DMS53 treated with DMSO at 0.1 percent for 48 hours (cell line): ENCODE results near the gene ADAMTS15.
"Not testable (repeated sequence)": the region's sequence is repeated elsewhere in the genome, so short reads cannot be mapped to it uniquely, and the experiment has no call there.

Experiments used
- DNase-seq: peaks from one replicate; lab custom pipeline; 2025; ENCODE audit not compliant: unreplicated experiment; lab: John Stamatoyannopoulos, UW

The ADAMTS15 gene

DNA sequence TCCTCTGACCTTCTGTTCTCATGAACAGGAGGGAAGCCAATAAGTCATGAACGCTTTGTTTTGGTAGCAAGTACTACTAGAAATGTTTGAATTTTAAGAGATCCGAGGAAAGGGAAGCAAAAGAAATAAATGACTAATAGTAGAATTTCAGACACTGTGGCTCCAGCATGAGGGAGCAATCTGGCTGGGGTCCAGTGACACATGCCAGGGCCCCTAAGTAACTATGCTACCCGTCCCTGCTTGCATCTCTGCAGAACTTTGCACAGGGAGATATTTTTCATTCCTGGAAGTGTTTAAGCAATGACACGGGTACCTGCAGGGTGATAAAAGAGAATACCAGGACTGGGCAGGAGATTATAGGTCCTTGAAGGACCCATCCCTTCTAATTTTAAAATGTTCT lies 12.8 kb upstream of the ADAMTS15 start:
- no peak for DNase-seq

DNA sequence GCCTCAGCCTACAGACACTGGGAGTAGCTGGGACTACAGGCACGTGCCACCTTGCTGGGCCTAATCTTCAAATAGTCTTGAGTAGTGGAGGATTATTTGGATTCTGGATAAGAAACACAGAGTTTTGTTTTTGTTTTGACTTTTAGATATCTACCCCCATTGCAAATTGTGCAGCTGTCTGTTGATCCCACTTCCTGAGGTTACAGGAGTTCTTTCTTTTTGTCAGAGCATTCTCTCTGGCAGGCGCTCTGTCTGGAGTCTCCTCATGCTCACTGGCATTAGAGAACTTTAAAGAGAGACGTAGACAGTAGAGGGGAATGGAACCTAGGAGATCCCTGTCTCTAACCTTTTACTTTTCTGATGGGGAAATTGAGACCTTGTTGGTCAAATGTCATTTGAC lies 12.3 kb upstream of the ADAMTS15 start:
- no peak for DNase-seq

DNA sequence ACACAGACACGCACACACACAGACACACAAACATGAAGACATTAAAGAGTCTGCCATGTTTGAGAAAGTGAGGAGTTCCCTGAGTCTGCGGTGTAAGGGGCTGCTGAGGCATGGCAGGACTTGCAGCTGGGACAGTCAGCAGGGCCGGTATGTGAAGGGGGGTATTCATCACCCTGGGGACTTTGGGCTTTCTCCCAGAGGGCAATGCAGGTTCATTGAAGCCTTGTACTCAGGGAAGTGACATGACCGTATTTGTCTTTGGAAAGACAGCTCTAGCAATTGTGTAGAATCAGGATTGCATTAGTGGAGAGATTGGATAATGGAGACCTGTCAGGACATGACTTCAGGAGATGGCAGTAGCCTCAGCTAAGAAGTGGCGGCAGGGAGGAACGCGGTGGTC lies 10.6 kb upstream of the ADAMTS15 start:
- no peak for DNase-seq

DNA sequence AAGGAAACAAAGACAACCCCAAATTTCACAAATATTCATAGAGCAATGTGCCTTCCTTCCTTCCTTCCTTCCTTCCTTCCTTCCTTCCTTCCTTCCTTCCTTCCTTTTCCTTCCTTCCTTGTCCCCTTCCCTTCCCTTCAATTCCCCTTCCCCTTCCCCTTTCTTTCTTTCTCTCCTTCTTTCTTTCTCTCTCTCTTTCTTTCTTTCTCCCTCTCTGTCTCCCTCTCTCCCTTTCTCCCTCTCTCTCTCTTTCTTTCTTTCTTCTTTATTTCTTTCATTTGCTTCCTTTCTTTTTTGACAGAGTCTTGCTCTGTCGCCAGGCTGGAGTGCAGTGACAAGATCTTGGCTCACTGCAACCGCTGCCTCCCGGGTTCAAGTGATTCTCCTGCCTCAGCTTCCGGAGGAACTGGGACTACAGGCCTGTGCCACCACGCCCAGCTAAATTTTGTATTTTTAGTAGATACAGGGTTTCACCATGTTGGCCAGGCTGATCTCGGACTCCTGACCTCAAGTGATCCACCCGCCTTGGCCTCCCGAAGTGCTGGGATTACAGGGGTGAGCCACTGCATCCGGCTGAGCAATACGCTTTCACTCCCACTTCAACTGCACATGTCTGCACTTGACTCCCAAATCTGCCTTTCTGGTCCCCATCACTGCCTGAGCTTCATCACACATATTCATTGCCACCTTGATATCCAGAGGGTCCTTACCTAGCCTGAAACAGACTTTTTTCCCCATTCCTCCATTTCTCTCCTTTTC lies 9.9 kb upstream of the ADAMTS15 start:
- not testable (repeated sequence) for DNase-seq

DNA sequence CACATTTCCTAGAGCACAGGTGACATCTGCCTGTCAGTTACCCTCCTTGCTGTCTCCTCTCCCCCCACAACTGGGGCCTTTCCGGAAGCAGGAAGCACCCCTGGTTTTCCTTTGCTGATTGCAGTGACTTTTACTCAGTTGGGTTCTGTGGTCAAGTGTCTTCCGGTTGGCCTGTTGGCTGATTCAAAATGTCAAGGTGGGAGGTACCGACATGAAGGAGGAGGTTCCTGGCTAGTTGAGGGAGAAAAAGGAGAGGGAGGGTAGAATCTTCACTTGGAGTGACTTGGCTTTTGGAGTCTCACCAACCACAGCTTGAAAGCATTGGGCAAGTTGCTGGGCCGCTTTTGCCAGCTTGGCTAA lies 9.3 kb upstream of the ADAMTS15 start:
- no peak for DNase-seq

DNA sequence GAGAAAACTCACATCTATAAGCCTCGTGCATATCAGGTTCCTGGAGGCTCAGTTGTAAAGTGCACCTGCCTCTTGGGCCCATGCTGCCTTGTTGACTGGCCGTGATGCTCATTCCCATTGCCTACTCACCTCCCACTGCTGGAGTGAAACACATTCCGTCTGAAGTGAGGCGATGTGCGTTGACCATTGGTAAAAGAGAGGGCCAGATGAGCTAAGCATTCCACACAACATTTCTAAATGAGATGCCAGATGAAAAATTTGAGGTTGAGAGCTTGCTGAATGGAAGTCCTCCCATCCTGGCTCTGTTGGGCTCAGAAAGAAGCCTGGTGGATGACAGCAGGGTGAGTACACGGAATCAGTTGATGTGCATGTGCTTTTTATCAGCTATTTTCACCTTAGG lies 8.6 kb upstream of the ADAMTS15 start:
- no peak for DNase-seq

DNA sequence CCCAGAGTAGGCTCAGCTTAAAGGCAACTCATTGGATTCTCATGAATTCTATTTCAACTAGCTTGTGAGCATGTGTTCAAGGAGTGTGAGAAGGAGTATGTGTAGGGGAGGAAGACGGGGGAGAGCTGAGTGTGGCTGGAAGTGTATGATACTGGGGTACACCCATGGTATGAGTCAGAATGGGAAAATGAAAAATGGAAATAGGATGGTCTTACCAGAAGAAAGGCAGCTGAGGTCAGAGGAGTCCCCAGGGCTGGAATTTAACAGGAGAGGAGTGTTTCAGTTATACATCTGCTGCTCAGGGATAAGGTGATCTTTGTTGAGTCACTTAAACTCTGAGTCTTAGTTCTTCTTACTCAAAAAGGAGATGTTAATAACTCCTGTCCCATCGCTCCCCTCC lies 6.7 kb upstream of the ADAMTS15 start:
- no peak for DNase-seq

DNA sequence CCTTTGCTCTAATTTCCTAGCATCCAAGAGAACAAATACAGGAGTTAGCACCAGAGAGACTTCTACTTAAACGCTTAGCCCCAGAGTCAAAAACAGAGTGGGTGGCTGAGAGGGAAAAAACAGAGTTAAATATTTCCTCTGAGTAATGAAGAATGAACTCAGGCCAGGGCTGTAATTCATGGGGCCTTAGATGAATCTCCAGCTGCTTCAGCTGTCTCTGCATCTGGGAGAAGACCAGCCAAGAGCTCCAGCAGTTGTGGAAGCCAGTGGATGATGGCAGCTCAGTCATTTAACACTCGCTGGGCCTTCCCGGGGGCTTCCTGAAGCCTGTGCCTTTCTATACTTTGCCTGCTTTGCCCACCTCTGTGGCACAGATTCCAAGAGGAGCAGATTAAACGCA lies 5.7 kb upstream of the ADAMTS15 start:
- no peak for DNase-seq

DNA sequence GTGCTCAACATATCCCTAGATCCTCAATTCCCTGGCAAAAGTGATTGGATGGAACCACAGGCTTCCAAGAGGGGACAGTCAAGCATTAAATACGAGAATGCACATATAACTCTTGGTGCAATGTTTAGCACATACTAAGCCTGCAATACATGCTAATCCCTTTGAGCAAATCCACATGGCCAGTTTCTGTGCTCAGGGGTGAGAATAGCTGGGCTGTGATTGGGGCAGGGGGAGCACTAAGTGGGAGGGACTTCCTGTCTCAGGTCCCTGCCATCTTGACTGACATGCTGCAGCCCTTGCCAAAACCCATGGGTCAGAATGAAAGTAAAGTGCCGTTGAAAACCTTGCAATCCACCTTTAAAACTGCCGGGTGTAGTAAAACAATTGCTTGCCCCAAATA lies 2.7 kb upstream of the ADAMTS15 start:
- no peak for DNase-seq

DNA sequence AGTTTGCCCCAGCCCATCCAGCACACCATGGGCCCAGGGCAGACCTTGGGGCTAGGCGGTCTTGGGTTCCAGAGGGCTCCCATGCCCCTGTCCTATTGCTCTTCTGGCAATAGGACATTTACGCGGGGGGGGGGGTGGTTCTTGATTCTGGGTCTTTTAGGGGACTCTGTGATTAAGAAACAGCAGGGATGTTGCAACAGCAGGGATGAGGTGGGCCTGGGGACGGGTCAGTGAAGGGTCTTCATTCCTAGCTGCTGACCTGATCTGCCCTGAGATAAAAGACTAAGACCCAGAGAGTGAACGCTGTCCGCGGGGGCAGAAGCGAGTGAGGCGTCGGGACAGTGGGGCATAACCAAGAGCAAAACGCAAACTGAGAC lies 418 bp upstream of the ADAMTS15 start:
- DNase-seq, result no peak

DNA sequence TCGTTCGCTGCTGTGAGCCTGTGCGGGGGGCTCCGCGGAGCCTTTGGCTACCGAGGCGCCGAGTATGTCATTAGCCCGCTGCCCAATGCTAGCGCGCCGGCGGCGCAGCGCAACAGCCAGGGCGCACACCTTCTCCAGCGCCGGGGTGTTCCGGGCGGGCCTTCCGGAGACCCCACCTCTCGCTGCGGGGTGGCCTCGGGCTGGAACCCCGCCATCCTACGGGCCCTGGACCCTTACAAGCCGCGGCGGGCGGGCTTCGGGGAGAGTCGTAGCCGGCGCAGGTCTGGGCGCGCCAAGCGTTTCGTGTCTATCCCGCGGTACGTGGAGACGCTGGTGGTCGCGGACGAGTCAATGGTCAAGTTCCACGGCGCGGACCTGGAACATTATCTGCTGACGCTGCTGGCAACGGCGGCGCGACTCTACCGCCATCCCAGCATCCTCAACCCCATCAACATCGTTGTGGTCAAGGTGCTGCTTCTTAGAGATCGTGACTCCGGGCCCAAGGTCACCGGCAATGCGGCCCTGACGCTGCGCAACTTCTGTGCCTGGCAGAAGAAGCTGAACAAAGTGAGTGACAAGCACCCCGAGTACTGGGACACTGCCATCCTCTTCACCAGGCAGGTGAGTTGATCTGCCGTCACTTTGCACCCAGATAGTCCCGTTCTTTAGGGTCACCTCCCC lies 1.0 kb downstream of the ADAMTS15 start:
- no peak for DNase-seq

DNA sequence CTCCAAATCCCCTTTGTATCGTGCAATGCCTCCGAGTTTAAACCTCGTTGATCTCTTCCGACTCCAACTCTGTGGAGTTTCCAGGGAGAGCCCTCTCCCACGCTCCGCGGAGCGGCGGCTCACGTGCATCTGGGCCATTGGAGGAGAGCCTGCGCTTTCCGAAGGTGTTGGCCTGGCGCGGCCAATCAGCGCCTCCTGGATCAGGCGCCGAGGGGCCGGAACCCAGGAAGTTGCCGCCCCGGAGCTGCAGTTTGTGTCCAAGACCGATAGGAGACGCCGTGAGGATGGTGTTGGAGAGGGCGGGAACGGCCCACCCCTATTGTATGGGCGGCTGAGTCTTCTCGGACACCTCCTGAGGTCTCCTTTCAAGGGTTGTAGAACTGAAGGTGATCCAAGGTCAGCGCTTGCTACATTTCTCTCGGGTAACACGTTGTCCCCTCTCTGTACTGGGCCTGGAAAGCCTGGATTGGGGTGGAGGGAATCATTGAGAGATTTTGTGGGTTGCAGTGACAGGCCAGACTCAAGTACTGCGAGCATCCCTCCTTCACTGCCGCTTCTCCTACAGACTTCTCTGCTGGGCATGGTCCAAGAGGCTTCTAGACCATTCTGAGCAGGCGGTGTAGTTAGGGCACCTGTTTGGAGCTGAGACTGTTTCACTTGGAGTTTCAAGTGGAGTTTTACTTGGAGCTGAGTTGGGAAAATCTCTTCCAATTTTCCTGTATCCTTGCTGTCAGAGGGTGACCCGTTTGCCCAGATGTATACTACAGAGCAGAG lies 1.7 kb downstream of the ADAMTS15 start:
- DNase-seq, result no peak

DNA sequence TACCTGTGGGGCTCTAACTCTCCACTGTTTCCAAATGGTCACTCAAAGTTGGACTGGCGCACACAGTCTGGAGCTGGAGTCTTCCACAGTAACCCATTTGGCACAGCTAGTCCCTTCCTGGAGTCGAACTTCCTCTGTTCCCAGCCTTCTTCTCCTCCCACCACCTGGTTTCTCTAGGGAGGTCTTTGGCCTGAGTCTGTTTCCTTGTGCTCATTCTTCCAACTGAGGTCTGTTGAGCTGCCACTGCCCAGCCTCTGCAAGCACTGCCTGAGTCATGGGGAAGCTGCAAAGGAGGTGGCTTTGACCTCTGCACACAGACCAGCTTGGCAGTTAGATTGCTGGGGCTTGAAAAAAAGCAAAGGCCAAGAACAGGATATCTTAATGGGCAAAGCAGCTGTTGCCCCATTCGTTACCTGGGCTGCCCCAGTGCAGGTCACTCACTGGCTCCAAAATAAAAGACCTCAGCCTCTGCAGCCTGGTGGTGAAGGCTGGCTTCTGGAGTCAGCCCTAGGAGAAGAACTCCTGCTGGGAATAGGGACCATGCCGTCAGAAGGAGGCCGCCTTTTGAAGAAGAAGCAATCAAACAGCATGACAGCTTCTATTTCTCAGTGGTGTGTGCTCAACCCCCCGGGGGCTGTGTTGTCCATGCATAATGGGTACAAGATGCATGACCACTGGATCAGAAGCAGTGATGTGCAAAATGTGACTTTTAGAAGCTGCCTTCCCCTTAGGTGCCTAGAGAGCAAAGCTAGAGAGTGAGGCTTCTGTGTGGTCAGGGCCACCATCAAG lies 3.0 kb downstream of the ADAMTS15 start:
- no peak for DNase-seq

DNA sequence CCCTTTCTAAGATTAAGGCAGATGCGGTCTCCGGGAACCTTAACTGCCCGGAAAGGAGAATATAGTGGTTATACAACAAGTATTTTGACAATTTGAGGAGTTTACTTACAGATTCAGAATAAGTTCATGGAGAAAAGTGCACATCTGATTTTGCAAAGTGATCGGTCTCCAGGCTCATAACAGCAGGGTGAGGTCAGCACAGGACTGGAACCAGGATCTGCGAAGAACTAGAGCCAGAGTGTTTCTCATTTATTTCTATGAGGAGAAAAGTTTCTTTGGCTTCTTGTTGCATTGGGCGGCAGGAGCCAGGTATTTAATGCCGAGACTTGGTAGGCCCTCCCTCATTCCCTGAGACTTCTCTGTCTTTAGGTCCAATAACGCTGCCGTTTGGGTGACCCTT lies 3.7 kb downstream of the ADAMTS15 start:
- DNase-seq, result no peak

DNA sequence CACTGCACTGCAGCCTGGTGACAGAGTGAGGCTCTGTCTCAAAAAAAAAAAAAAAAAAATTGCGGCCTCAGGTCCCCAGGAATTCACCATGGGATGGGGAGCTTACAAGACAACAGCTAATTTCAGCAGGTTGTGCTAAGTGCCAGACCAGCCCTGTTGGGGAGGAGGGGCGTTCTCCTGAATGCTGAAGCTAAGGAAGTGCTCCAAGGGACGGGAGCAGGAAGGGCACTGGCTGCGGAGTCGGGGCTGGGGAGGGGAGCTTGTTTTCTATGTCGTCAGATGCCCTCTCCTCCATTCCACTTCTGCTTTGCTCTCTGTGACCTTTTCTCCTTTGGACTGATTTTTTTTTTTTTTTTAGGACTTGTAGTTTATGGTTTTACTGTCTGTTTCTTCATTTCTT lies 4.5 kb downstream of the ADAMTS15 start:
- no peak for DNase-seq

DNA sequence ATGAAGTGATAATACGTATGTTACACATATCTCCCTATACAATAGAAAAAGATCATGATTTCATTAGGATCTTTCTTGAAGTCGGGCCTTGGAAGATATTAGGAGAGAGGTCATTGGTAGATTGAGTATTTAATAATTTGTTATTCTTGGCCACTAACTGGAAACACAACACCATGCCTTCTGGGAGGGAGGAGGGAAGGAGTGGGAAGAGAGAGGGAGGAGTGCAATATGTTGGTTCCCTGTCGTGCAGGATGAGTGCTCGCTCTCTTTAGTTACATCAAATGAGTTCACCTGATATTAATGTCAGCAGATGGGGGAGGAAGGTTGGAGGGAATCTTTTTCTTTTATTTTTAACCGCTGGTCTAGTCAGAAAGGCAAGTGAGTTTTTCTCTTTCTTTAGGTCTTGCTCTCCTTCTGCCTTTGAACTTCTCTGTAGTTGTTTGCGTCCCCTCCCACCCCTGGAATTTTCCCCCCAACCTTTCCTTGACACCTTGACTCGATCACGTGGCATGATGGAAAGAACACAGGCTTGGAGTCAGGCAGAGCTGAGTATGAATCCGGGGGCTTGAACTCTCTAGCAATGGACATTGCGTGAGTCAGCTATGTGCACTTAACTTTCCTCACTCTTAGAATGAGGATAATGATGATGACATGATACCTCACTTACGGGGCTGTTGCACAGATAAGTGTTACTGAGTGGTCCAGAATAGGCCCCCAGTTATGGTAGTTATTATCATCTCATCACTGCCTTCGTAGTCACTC lies 6.2 kb downstream of the ADAMTS15 start:
- DNase-seq, result no peak

DNA sequence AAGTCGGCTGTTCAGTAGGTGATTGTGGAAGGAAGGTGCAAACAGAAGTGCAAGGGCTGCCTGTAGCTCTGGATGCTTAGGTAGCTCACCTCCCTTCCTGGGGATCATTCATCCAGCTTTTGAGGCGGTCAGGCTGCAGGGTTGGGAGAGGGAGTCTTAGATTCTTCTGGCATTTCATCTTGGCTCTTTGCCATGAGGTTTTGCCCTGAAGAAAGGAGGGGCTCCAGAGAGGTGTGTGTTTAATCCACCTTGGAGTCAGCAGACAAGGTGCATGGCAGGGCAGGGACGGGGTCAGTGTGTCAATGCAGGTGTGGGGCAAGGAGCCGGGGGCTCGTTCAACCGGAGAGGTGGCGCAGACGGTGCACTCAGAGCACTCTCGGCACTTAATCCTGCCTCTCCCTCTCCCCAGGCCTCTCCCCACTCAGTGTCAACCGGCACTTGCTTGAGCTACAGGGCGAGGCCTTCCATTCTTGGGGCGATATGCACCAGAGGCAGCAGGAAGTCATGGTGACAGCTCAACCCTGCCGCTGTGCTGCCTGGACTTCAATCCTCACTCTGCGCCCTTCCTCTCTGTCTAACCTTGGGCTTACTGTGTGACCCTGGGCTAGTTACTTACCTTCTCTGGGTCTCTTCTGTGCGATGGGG lies 7.2 kb downstream of the ADAMTS15 start:
- no peak for DNase-seq

DNA sequence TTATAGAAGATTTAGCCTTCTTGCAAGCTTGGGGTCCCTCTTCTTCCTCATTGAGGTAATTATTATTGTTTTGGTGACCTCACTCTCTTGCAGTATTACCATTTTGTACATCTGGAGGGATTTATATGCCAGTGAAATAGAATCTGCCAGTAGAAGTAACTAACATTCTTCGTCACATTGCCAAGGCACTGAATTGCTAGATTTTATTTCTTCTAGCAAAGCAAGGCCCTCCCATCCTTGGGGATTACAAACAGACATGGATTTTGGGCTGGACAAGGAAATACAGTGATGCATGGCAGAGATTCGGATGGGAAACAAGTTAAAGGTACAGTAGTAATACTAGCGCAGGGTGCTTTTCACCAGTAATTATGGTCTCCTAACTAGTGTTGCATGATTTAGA lies 7.8 kb downstream of the ADAMTS15 start:
- no peak for DNase-seq

DNA sequence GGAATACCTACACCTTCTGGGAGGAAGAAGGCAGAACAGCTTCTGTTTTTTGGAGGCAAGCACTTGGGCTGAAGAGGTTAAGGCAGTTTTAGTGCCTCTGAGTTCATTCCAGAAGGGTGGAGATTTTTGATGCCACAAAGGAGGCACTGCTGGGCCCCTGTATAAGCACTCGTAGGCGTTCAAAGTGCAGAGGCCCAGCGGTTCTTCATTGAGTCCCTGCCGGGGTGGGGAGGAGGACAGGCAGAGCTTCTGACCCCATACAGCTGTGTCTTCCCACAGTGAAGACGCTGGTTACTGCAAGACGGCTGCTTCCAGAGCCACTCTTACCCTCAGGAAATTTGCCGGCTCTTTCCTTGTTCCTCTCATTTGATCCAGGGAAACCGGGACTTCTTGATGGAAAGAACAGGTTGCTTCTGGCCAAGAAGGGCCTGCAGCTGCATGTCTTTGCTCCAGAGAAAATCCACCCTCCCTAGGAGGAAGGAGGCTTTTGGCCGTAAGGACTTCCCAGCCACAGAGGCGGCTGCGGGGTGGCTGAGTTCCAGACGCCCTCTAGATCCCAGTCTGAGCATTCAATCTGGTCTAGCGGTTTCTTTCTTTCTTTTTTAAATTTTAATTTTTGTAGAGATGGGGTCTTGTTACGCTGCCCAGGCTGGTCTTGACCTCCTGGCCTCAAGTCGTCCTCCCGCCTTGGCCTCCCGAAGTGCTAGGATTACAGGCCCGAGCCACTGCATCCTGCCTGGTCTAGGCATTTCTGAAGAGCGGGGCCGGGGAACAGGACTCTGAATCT lies 9.4 kb downstream of the ADAMTS15 start:
- no peak for DNase-seq

DNA sequence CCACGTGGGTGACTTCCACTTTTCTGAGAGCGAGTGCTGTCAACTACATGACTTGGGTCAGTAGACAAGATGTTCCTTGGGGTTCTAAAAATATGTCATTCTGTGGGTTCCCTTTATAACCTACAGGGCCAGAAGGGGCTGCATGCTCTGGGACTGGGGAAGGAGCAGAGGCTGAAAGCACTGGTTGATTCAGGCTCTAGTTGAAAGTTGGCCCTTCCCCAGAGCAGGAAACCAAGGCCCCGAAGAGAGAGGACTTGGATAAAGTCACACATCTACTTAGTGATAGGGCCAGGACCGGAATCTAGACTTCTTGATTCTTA lies 9.9 kb downstream of the ADAMTS15 start:
- no peak for DNase-seq
